Measurements from ENCODE around the gene CLIC5.

GRCh38 chr6:46035242-46035641 is 19.6 kb upstream of the CLIC5 start:
- TF ChIP-seq TAF1 (IDR thresholded peaks at IDR 0.05; ENCODE audit: low read depth), result no peak
- TF ChIP-seq CEBPB (IDR thresholded peaks at IDR 0.05), result no peak
- TF ChIP-seq EP300 (IDR thresholded peaks at IDR 0.05; ENCODE audit: borderline replicate concordance), result no peak
- no peak for TF ChIP-seq TCF12 (IDR thresholded peaks at IDR 0.05; ENCODE audit: low read depth)
- TF ChIP-seq FOXM1 (IDR thresholded peaks at IDR 0.05; ENCODE audit: borderline replicate concordance, low read depth), result no peak
- no peak for TF ChIP-seq REST (IDR thresholded peaks at IDR 0.05; ENCODE audit: low read depth)
- TF ChIP-seq MAX (IDR thresholded peaks at IDR 0.05), result no peak
- TF ChIP-seq, protein P1, sequence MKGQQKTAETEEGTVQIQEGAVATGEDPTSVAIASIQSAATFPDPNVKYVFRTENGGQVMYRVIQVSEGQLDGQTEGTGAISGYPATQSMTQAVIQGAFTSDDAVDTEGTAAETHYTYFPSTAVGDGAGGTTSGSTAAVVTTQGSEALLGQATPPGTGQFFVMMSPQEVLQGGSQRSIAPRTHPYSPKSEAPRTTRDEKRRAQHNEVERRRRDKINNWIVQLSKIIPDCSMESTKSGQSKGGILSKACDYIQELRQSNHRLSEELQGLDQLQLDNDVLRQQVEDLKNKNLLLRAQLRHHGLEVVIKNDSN (IDR thresholded peaks at IDR 0.05), result no peak
- no peak for TF ChIP-seq ZBTB7A (IDR thresholded peaks at IDR 0.05; ENCODE audit: low read depth)
- no peak for TF ChIP-seq YY1 (IDR thresholded peaks at IDR 0.05; ENCODE audit: low read depth)
- TF ChIP-seq RAD21 (IDR thresholded peaks at IDR 0.05; ENCODE audit: low read depth), result no peak
- TF ChIP-seq CREB1 (IDR thresholded peaks at IDR 0.05; ENCODE audit: low read depth), result no peak
- no peak for TF ChIP-seq TEAD4 (IDR thresholded peaks at IDR 0.05)
- no peak for TF ChIP-seq EGR1 (IDR thresholded peaks at IDR 0.05)
